ENCODE data around the gene RGL2.
"Not testable (repeated sequence)": the region's sequence is repeated elsewhere in the genome, so short reads cannot be mapped to it uniquely, and the experiment has no call there.

RGL2 gene

GRCh38 chr6:33294086-33294823 lies 4.5 kb downstream of the RGL2 start:
- no peak for DNase-seq (ENCODE audit: low read depth in 2 of 2)

GRCh38 chr6:33292996-33293682 lies 5.6 kb downstream of the RGL2 start:
- no peak for DNase-seq (ENCODE audit: low read depth in 2 of 2)

- no peak for DNase-seq (ENCODE audit: low read depth in 2 of 2)
Measured at GRCh38 chr6:33290459-33290858, 8.3 kb downstream of the RGL2 start.

GRCh38 chr6:33289784-33290315 lies 8.9 kb downstream of the RGL2 start:
- DNase-seq (ENCODE audit: low read depth in 2 of 2) = no peak

GRCh38 chr6:33288921-33289783 lies 9.6 kb downstream of the RGL2 start, which contains the start of the genes PFDN6 and WDR46:
TSS of gene PFDN6 (plus strand) at chr6:33289601. CDS start at chr6:33289857, 256 bp downstream.
TSS of gene WDR46 (minus strand) at chr6:33289239. CDS start at chr6:33289170, 69 bp downstream.
- peak; percentile 74 to 79 for DNase-seq (ENCODE audit: low read depth in 2 of 2)

- no peak for DNase-seq (ENCODE audit: low read depth in 2 of 2)
Measured at GRCh38 chr6:33288141-33288920, 10.4 kb downstream of the RGL2 start.

GRCh38 chr6:33286946-33287914 lies 11.5 kb downstream of the RGL2 start:
- no peak for DNase-seq (ENCODE audit: low read depth in 2 of 2)

- DNase-seq (ENCODE audit: low read depth in 2 of 2) = not testable (repeated sequence)
Measured at GRCh38 chr6:33285214-33285613, 13.5 kb downstream of the RGL2 start.

GRCh38 chr6:33280539-33280938 lies 18.2 kb downstream of the RGL2 start:
- no peak for DNase-seq (ENCODE audit: low read depth in 2 of 2)

- no peak for DNase-seq (ENCODE audit: low read depth in 2 of 2)
Measured at GRCh38 chr6:33279971-33280511, 18.7 kb downstream of the RGL2 start.

GRCh38 chr6:33279257-33279695 lies 19.5 kb downstream of the RGL2 start:
- no peak for DNase-seq (ENCODE audit: low read depth in 2 of 2)

- DNase-seq (ENCODE audit: low read depth in 2 of 2) = no peak
Measured at GRCh38 chr6:33278810-33279209, 19.9 kb downstream of the RGL2 start.

GRCh38 chr6:33278392-33278741 lies 20.4 kb downstream of the RGL2 start:
- DNase-seq (ENCODE audit: low read depth in 2 of 2) = no peak

- no peak for DNase-seq (ENCODE audit: low read depth in 2 of 2)
Measured at GRCh38 chr6:33277663-33278391, 20.9 kb downstream of the RGL2 start.

- peak; percentile 29 to 39 for DNase-seq (ENCODE audit: low read depth in 2 of 2)
Measured at GRCh38 chr6:33276864-33277662, 21.7 kb downstream of the RGL2 start, which contains the start of gene B3GALT4. TSS of gene B3GALT4 (plus strand) at chr6:33277123. CDS start at chr6:33277420, 297 bp downstream.

GRCh38 chr6:33276581-33276863 lies 22.2 kb downstream of the RGL2 start:
- DNase-seq (ENCODE audit: low read depth in 2 of 2) = no peak

- DNase-seq (ENCODE audit: low read depth in 2 of 2) = not testable (repeated sequence)
Measured at GRCh38 chr6:33275795-33276580, 22.8 kb downstream of the RGL2 start.

Data from fibroblast of skin of left quadriceps (primary cell).